Measurements from ENCODE around the gene SLC28A1. TPM values are rescaled to one million over a fixed set of nuclear protein-coding genes. Genes with fewer than 3 reads are reported as not detected.

Gene SLC28A1
- polyA plus RNA-seq, 1 donor (not counting 4 experiments of a cell fraction or from before 2014, with no cell fraction given): not detected

DNA sequence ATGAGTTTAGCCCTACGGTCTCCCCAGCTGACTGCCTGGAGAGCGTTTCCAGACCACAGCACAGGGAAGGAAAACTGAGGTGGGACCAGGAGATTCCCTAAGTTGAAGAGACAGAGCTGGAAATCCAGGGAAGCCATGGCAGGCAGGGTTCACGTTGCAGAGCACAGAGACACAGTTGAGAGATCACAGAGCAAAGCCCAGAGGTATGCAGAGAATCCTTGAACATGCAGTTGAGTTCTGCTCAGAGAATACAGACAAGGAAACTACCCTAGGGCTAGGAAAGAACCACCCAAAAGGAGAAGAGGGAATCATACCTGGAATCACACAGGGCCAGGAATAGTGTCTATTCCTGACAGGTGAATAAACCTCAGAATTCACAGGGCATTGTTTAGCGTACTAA is 14.3 kb downstream of the SLC28A1 start:
- Histone ChIP-seq H3K79me2 (ENCODE audit: control insufficient read depth, insufficient read depth, low read length) (no peaks in the 10 kb centered on the region), H3K9me3 (ENCODE audit: control insufficient read depth, low read depth, low read length) (no peaks in the 10 kb centered on the region), H3K27ac (ENCODE audit: control insufficient read depth, insufficient read depth, low read length) (no peak overlapping the region), H2AFZ (ENCODE audit: control insufficient read depth, low read length) (no peak overlapping the region), H3K4me3 (ENCODE audit: control insufficient read depth in 2 of 3, extremely low read depth in 1 of 3, insufficient read depth in 2 of 3, low read depth in 1 of 3, low read length in 3 of 3) (no peak overlapping the region), H4K20me1 (ENCODE audit: control insufficient read depth, extremely low read depth, insufficient read depth, low read length) (no peaks in the 10 kb centered on the region), H3K4me2 (ENCODE audit: control insufficient read depth, extremely low read depth, insufficient read depth, low read depth, low read length) (no peak overlapping the region), H3K27me3 (ENCODE audit: control insufficient read depth, extremely low read depth, insufficient read depth, low read length) (no peaks in the 10 kb centered on the region), H3K4me1 (ENCODE audit: control insufficient read depth, extremely low read depth, insufficient read depth, low read length) (no peaks in the 10 kb centered on the region), H3K9ac (ENCODE audit: control insufficient read depth, extremely low read depth, insufficient read depth, low read length) (no peak overlapping the region), H3K36me3 (ENCODE audit: control insufficient read depth in 2 of 2, extremely low read depth in 1 of 2, insufficient read depth in 2 of 2, low read length in 2 of 2) (no peaks in the 10 kb centered on the region), H3K9me1 (ENCODE audit: control insufficient read depth, extremely low read depth, insufficient read depth, low read length) (no peaks in the 10 kb centered on the region)
- no peak for TF ChIP-seq EZH2 (IDR thresholded peaks at IDR 0.05; ENCODE audit: low read length)
- TF ChIP-seq, protein P1, sequence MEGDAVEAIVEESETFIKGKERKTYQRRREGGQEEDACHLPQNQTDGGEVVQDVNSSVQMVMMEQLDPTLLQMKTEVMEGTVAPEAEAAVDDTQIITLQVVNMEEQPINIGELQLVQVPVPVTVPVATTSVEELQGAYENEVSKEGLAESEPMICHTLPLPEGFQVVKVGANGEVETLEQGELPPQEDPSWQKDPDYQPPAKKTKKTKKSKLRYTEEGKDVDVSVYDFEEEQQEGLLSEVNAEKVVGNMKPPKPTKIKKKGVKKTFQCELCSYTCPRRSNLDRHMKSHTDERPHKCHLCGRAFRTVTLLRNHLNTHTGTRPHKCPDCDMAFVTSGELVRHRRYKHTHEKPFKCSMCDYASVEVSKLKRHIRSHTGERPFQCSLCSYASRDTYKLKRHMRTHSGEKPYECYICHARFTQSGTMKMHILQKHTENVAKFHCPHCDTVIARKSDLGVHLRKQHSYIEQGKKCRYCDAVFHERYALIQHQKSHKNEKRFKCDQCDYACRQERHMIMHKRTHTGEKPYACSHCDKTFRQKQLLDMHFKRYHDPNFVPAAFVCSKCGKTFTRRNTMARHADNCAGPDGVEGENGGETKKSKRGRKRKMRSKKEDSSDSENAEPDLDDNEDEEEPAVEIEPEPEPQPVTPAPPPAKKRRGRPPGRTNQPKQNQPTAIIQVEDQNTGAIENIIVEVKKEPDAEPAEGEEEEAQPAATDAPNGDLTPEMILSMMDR (optimal IDR thresholded peaks at IDR 0.05 in 1 of 3, IDR thresholded peaks at IDR 0.05 in 1 of 3, conservative IDR thresholded peaks at IDR 0.05 in 1 of 3; ENCODE audit: extremely low read depth in 1 of 3, insufficient read depth in 2 of 3, low read length in 3 of 3): no peak
- dilution Hi-C loops (cut with MboI; ENCODE audit: extremely low pct_ligation_motif_present, low sequenced_read_pairs): no loop called here
- no peak for FAIRE-seq
- no peak for DNase-seq (ENCODE audit: low read depth, low spot score)

DNA sequence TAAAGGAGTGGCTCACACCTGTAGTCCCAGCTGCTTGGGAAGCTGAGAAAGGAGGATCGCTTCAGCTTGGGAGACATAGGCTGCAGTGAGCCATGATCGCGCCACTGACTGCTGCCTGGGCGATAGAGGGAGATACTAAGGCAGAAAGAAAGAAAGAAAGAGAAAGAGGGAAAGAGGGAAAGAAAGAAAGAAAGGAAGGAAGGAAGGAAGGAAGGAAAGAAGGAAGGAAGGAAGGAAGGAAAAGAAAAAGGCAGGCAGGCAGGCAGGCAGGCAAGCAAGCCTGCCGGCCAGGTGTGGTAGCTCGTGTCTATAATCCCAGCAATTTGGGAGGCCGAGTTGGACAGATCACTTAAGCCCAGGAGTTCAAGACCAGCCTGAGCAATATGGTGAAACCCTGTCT is 15.3 kb downstream of the SLC28A1 start:
- Histone ChIP-seq H3K27me3 (ENCODE audit: control insufficient read depth, extremely low read depth, insufficient read depth, low read length) (no peaks in the 10 kb centered on the region), H3K9ac (ENCODE audit: control insufficient read depth, extremely low read depth, insufficient read depth, low read length) (no peak overlapping the region), H3K27ac (ENCODE audit: control insufficient read depth, insufficient read depth, low read length) (no peak overlapping the region), H3K79me2 (ENCODE audit: control insufficient read depth, insufficient read depth, low read length) (no peaks in the 10 kb centered on the region), H2AFZ (ENCODE audit: control insufficient read depth, low read length) (no peak overlapping the region), H3K9me3 (ENCODE audit: control insufficient read depth, low read depth, low read length) (no peaks in the 10 kb centered on the region), H3K9me1 (ENCODE audit: control insufficient read depth, extremely low read depth, insufficient read depth, low read length) (no peaks in the 10 kb centered on the region), H3K4me2 (ENCODE audit: control insufficient read depth, extremely low read depth, insufficient read depth, low read depth, low read length) (no peak overlapping the region), H3K4me3 (ENCODE audit: control insufficient read depth in 2 of 3, extremely low read depth in 1 of 3, insufficient read depth in 2 of 3, low read depth in 1 of 3, low read length in 3 of 3) (no peak overlapping the region), H4K20me1 (ENCODE audit: control insufficient read depth, extremely low read depth, insufficient read depth, low read length) (no peaks in the 10 kb centered on the region), H3K4me1 (ENCODE audit: control insufficient read depth, extremely low read depth, insufficient read depth, low read length) (no peaks in the 10 kb centered on the region), H3K36me3 (ENCODE audit: control insufficient read depth in 2 of 2, extremely low read depth in 1 of 2, insufficient read depth in 2 of 2, low read length in 2 of 2) (no peaks in the 10 kb centered on the region)
- DNase-seq (ENCODE audit: low read depth, low spot score) (no peak), FAIRE-seq (no peak)
- dilution Hi-C loops (cut with MboI; ENCODE audit: extremely low pct_ligation_motif_present, low sequenced_read_pairs): no loop called here
- TF ChIP-seq EZH2 (IDR thresholded peaks at IDR 0.05; ENCODE audit: low read length): no peak
- TF ChIP-seq, protein P1 (optimal IDR thresholded peaks at IDR 0.05 in 1 of 3, IDR thresholded peaks at IDR 0.05 in 1 of 3, conservative IDR thresholded peaks at IDR 0.05 in 1 of 3; ENCODE audit: extremely low read depth in 1 of 3, insufficient read depth in 2 of 3, low read length in 3 of 3): no peak

Data from keratinocyte (primary cell).